GM12878 (cell line): Measurements from ENCODE around the gene CDH8. TPM values are rescaled to one million over a fixed set of nuclear protein-coding genes. Genes with fewer than 3 reads are reported as not detected.

Experiments
- ATF7 ChIP-seq: fragments of 450-650 bp; IDR thresholded peaks from 2 replicates; pipeline ENCODE4 v1.6.1; 2016; ENCODE audit warnings: low read depth, mild to moderate bottlenecking
- BCLAF1 ChIP-seq: fragments of 450-650 bp; IDR thresholded peaks from 2 replicates; pipeline ENCODE4 v1.6.1; 2017; ENCODE audit warnings: antibody characterized with exemption, mild to moderate bottlenecking, moderate library complexity
- CHD1 ChIP-seq: IDR thresholded peaks from 2 replicates; pipeline ENCODE4 v1.6.1; 2012; ENCODE audit warnings: low read depth, low read length, improper control_type of control experiment
- CHD4 ChIP-seq: fragments of 200-600 bp; sonication (generic); IDR thresholded peaks from 2 replicates; pipeline ENCODE4 v1.6.1; 2016; ENCODE audit warnings: mild to moderate bottlenecking
- CREM ChIP-seq: IDR thresholded peaks from 2 replicates; pipeline ENCODE4 v1.6.1; 2014; ENCODE audit warnings: antibody characterized with exemption, low read depth
- GABPA ChIP-seq: IDR thresholded peaks from 2 replicates; pipeline ENCODE4 v1.6.1; 2014; ENCODE audit warnings: antibody characterized with exemption, low read depth, mild to moderate bottlenecking, inconsistent platforms
- MYB ChIP-seq: fragments of 150-350 bp; IDR thresholded peaks from 2 replicates; pipeline ENCODE4 v1.6.1; 2014; ENCODE audit warnings: mild to moderate bottlenecking, low read depth, low read length, borderline replicate concordance
- RB1 ChIP-seq: fragments of 450-650 bp; formaldehyde crosslinking; IDR thresholded peaks from 2 replicates; pipeline ENCODE4 v1.6.1; 2017; ENCODE audit warnings: mild to moderate bottlenecking, borderline replicate concordance
- TBL1XR1 ChIP-seq: IDR thresholded peaks from 2 replicates; pipeline ENCODE4 v1.6.1; 2012; ENCODE audit warnings: low read depth, low read length, improper control_type of control experiment
- USF1 ChIP-seq: IDR thresholded peaks from 2 replicates; pipeline ENCODE4 v1.6.1; 2011; ENCODE audit warnings: borderline replicate concordance, low read depth, mild to moderate bottlenecking, moderate library complexity, mixed read lengths, low read length; ENCODE audit not compliant: insufficient read depth; ENCODE audit errors: extremely low read length
- ZNF592 ChIP-seq: fragments of 450-650 bp; IDR thresholded peaks from 2 replicates; pipeline ENCODE4 v1.6.1; 2017; ENCODE audit warnings: mild to moderate bottlenecking, moderate library complexity
- ZNF622 ChIP-seq: fragments of 450-650 bp; IDR thresholded peaks from 2 replicates; pipeline ENCODE4 v1.6.1; 2017; ENCODE audit warnings: mild to moderate bottlenecking, inconsistent platforms
- polyA plus RNA-seq, 11 experiments: library from polyadenylated mRNA; depleted of rRNA in 4 of 11; unstranded in 6 of 11; stranded (reverse) in 5 of 11; fragments of >200 nt; fragmentation: Nextera tagmentation in 4 of 11; fragmentation: Illumina TruSeq in 1 of 11; extraction: Ambion mirVana in 4 of 11; extraction: Trizol in 1 of 11; gene quantifications; 1 replicate in 1 of 11; 2 replicates in 10 of 11; pipeline versions ENCODE4 v1.2.1 to v1.2.3, GENCODE V29; 2011 to 2016; ENCODE audit warnings: inconsistent platforms in 2 of 11, missing spikeins in 2 of 11, low read depth in 1 of 11
- total RNA-seq, 4 experiments: library from RNA; depleted of rRNA in 3 of 4; stranded (reverse); fragments of >200 nt in 3 of 4; fragmentation: Illumina TruSeq in 1 of 4; extraction: Trizol in 1 of 4; gene quantifications; 2 replicates each; pipeline versions ENCODE4 v1.2.1 to v1.2.3, GENCODE V29; 2013 to 2021

CDH8 gene
- total and polyA plus RNA-seq, 10 of the 15 experiments (the other 5 are each of a cell fraction or from before 2014, with no cell fraction given): 0.13 to 0.68 (median 0.25) TPM; not detected in 3

GRCh38 chr16:61792194-61792909 is 243.9 kb downstream of the CDH8 start (continued):
- no peak for TF ChIP-seq BCLAF1
- no peak for TF ChIP-seq USF1
- no peak for TF ChIP-seq TBL1XR1
- TF ChIP-seq CHD1: no peak
- no peak for TF ChIP-seq CREM
- TF ChIP-seq MYB: no peak
- TF ChIP-seq RB1: no peak
- no peak for TF ChIP-seq CHD4
- no peak for TF ChIP-seq GABPA
- TF ChIP-seq ZNF592: no peak
- no peak for TF ChIP-seq ZNF622
- TF ChIP-seq ATF7: no peak
